Neuronal stem cell (in vitro differentiated cells): Measurements from ENCODE around the gene ROCK2.

ENCODE experiments used
- DNase-seq: peaks from one replicate; pipeline ENCODE4 v3.0.0-alpha.2; 2013; ENCODE audit warnings: low spot score
- H2AFZ ChIP-seq: one replicate; pipeline ENCODE4 v1.6.1; 2013; ENCODE audit warnings: mild to moderate bottlenecking, low read length, inconsistent platforms
- H2AK5ac ChIP-seq: 2 replicates; pipeline ENCODE4 v1.6.1; 2013; ENCODE audit warnings: low read depth, mild to moderate bottlenecking, inconsistent platforms, low read length, moderate library complexity, mixed read lengths
- H2BK120ac ChIP-seq: 2 replicates; pipeline ENCODE4 v1.6.1; 2013; ENCODE audit warnings: low read depth, mild to moderate bottlenecking, inconsistent platforms, low read length, moderate library complexity, mixed read lengths
- H2BK12ac ChIP-seq: one replicate; pipeline ENCODE4 v1.6.1; 2013; ENCODE audit warnings: low read length, inconsistent platforms
- H2BK15ac ChIP-seq: 2 replicates; pipeline ENCODE4 v1.6.1; 2013; ENCODE audit warnings: mild to moderate bottlenecking, low read length, inconsistent platforms, mixed read lengths
- H2BK5ac ChIP-seq: one replicate; pipeline ENCODE4 v1.6.1; 2013; ENCODE audit warnings: inconsistent platforms, mild to moderate bottlenecking, low read length, moderate library complexity
- H3K14ac ChIP-seq: one replicate; pipeline ENCODE4 v1.6.1; 2013; ENCODE audit warnings: low read length, inconsistent platforms
- H3K18ac ChIP-seq: 2 replicates; pipeline ENCODE4 v1.6.1; 2013; ENCODE audit warnings: low read length, inconsistent platforms
- H3K23ac ChIP-seq: 2 replicates; pipeline ENCODE4 v1.6.1; 2013; ENCODE audit warnings: low read depth, mild to moderate bottlenecking, mixed read lengths, low read length, inconsistent platforms; ENCODE audit not compliant: poor library complexity
- H3K27ac ChIP-seq: replicated peaks from 3 replicates; pipeline ENCODE4 v1.5.1; 2013; ENCODE audit warnings: low read length, inconsistent platforms
- H3K27me3 ChIP-seq, 3 experiments: 2 replicates each; pipeline ENCODE4 v1.6.1; 2013; ENCODE audit warnings: low read length in 3 of 3, mild to moderate bottlenecking in 2 of 3, inconsistent platforms in 1 of 3, low read depth in 1 of 3, mixed read lengths in 1 of 3, moderate library complexity in 1 of 3; ENCODE audit not compliant: control insufficient read depth in 3 of 3, insufficient read depth in 3 of 3
- H3K36me3 ChIP-seq, 2 donors: replicated peaks in 1 of 2; 2 replicates each; pipeline ENCODE4 v1.6.1; 2013; ENCODE audit warnings: low read length in 2 of 2; ENCODE audit not compliant: control insufficient read depth in 2 of 2, insufficient read depth in 2 of 2
- H3K4ac ChIP-seq: 2 replicates; pipeline ENCODE4 v1.6.1; 2013; ENCODE audit warnings: inconsistent platforms, mild to moderate bottlenecking, low read length, moderate library complexity
- H3K4me1 ChIP-seq, 2 donors: 1 replicate in 1 of 2; 2 replicates in 1 of 2; pipeline ENCODE4 v1.6.1; 2013; ENCODE audit warnings: low read length in 2 of 2, low read depth in 1 of 2; ENCODE audit not compliant: control insufficient read depth in 2 of 2, insufficient read depth in 1 of 2
- H3K4me2 ChIP-seq: one replicate; pipeline ENCODE4 v1.6.1; 2013; ENCODE audit warnings: mild to moderate bottlenecking, low read length, inconsistent platforms; ENCODE audit not compliant: insufficient read depth, poor library complexity, severe bottlenecking
- H3K4me3 ChIP-seq, 2 donors: 2 replicates each; pipeline ENCODE4 v1.5.1; 2013; ENCODE audit warnings: low read length in 2 of 2, mild to moderate bottlenecking in 2 of 2, inconsistent platforms in 1 of 2, moderate library complexity in 1 of 2
- H3K79me1 ChIP-seq: one replicate; pipeline ENCODE4 v1.6.1; 2013; ENCODE audit warnings: low read depth, mild to moderate bottlenecking, inconsistent platforms, low read length, moderate library complexity
- H3K9ac ChIP-seq: one replicate; pipeline ENCODE4 v1.6.1; 2013; ENCODE audit warnings: mild to moderate bottlenecking, low read depth, low read length, inconsistent platforms; ENCODE audit not compliant: poor library complexity
- H3K9me3 ChIP-seq, 2 donors: replicated peaks in 1 of 2; 2 replicates each; pipeline versions ENCODE3 to v1.6.1; 2013; ENCODE audit warnings: low read length in 2 of 2, mild to moderate bottlenecking in 2 of 2, inconsistent platforms in 1 of 2, low read depth in 1 of 2, mixed read lengths in 1 of 2, moderate library complexity in 1 of 2; ENCODE audit not compliant: control insufficient read depth in 2 of 2, insufficient read depth in 1 of 2
- H4K8ac ChIP-seq: one replicate; pipeline ENCODE4 v1.6.1; 2013; ENCODE audit warnings: low read depth, mild to moderate bottlenecking, inconsistent platforms, low read length, moderate library complexity
- H4K91ac ChIP-seq: one replicate; pipeline ENCODE4 v1.6.1; 2013; ENCODE audit warnings: low read length, low read depth, mild to moderate bottlenecking, inconsistent platforms; ENCODE audit not compliant: poor library complexity
- WGBS, 2 donors: extraction: QIAGEN DNeasy Blood & Tissue Kit; methylation state at CpG; one replicate each; pipeline ENCODE4 v1.1.7; 2013; ENCODE audit warnings: missing lambda C conversion rate in 2 of 2, mixed read lengths in 1 of 2; ENCODE audit not compliant: insufficient read length in 2 of 2, insufficient replicate concordance in 1 of 2; ENCODE audit errors: extremely low coverage in 2 of 2; 5-methylcytosine and 5-hydroxymethylcytosine counted together

ROCK2 gene

DNA sequence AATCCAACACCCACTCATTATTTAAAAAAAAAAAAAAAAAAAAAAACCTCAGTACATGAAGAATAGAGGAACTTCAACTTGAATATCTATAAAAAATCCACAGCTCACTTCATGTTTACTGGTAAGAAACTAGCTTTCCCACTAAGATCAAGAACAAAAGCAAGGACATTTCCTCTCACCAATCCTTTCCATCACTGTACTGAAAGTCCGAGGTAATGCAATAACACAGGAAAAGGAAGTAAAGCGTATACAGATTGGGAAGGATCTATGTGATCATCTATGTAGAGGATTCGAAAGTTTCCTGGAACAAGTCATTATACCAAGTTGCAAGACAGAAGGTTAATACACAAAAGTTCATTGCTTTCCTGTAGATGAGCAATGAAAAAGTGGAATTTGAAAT lies 63.2 kb downstream of the ROCK2 start:
- Histone ChIP-seq H3K9ac (no peak overlapping the region), H3K27ac (no peak overlapping the region), H3K27me3 (no peaks in the 10 kb centered on the region), H2BK12ac (no peak overlapping the region), H3K4me2 (no peak overlapping the region), H3K79me1 (no peaks in the 10 kb centered on the region), H2BK120ac (no peak overlapping the region), H3K4ac (no peak overlapping the region), H3K4me1 (no peaks in the 10 kb centered on the region), H3K36me3 (peaks cover 8 to 94% of the 10 kb centered on the region in 2 donors), H2BK15ac (no peak overlapping the region), H2BK5ac (no peak overlapping the region), H3K18ac (no peak overlapping the region), H3K14ac (no peak overlapping the region), H2AFZ (no peak overlapping the region), H3K9me3 (peaks cover 7 to 46% of the 10 kb centered on the region in 2 donors), H3K23ac (no peak overlapping the region), H2AK5ac (no peak overlapping the region), H3K4me3 (no peak overlapping the region), H4K91ac (no peak overlapping the region), H4K8ac (no peak overlapping the region)
- no CpG with 5 or more reads among the region's 3 CpGs for WGBS, 2 donors
- no peak for DNase-seq

GRCh38 chr2:11280713-11281112 lies 63.7 kb downstream of the ROCK2 start:
- Histone ChIP-seq H4K8ac (no peak overlapping the region), H3K4me1 (no peaks in the 10 kb centered on the region), H3K27ac (no peak overlapping the region), H2BK120ac (no peak overlapping the region), H3K4ac (no peak overlapping the region), H3K9me3 (peaks cover 7 to 42% of the 10 kb centered on the region in 2 donors), H4K91ac (no peak overlapping the region), H3K9ac (no peak overlapping the region), H3K4me2 (no peak overlapping the region), H2BK12ac (no peak overlapping the region), H2AFZ (no peak overlapping the region), H3K27me3 (no peaks in the 10 kb centered on the region), H2AK5ac (no peak overlapping the region), H3K18ac (no peak overlapping the region), H3K79me1 (no peaks in the 10 kb centered on the region), H2BK15ac (no peak overlapping the region), H2BK5ac (no peak overlapping the region), H3K4me3 (no peak overlapping the region), H3K14ac (no peak overlapping the region), H3K36me3 (peaks cover 8 to 94% of the 10 kb centered on the region in 2 donors), H3K23ac (no peak overlapping the region)
- DNase-seq = no peak
- no CpG with 5 or more reads among the region's 3 CpGs for WGBS, 2 donors

DNA sequence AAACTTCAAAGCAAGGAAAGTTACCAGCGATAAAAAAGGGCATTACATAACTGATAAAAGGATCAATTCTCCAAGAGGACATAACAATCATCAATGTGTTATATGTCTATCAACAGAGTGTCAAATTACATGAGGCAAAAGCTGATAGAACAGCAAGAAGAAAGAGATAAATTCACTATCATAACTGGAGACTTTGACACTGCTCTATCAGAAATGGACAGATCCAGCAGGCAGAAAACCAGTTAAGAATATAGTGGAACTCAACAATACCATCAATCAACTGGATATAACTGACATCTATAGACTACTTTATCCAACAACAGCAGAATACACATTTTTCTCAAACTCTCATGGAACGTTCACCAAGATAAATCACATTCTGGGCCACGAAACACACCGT lies 65.0 kb downstream of the ROCK2 start:
- Histone ChIP-seq H2AFZ (no peak overlapping the region), H3K4ac (no peak overlapping the region), H3K4me3 (no peak overlapping the region), H3K14ac (no peak overlapping the region), H3K4me2 (no peak overlapping the region), H2AK5ac (no peak overlapping the region), H2BK12ac (no peak overlapping the region), H3K4me1 (no peaks in the 10 kb centered on the region), H3K36me3 (peaks cover 5 to 92% of the 10 kb centered on the region in 2 donors), H3K79me1 (no peaks in the 10 kb centered on the region), H3K27ac (no peak overlapping the region), H2BK5ac (no peak overlapping the region), H4K8ac (no peak overlapping the region), H2BK120ac (no peak overlapping the region), H3K27me3 (no peaks in the 10 kb centered on the region), H4K91ac (no peak overlapping the region), H3K23ac (no peak overlapping the region), H2BK15ac (no peak overlapping the region), H3K18ac (no peak overlapping the region), H3K9me3 (peaks cover 4 to 32% of the 10 kb centered on the region in 2 donors), H3K9ac (no peak overlapping the region)
- no CpG with 5 or more reads among the region's 4 CpGs for WGBS, 2 donors
- DNase-seq = no peak

DNA sequence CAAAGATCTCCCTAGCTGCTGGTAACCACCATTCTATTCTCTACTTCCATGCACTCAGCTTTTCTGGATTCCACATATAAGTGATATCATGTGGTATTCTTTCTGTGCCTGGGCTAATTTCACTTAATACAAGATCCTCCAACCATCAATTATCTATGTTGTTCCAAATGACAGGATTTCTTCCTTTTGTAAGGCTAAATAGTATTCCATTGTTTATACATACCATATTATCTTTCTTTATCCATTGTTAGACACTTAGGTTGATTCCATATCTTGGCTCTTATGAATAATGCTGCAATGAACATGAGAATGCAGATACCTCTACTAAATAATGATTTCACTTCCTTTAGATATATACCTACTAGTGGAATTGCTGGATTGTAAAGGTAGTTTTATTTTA lies 66.2 kb downstream of the ROCK2 start:
- Histone ChIP-seq H3K4ac (no peak overlapping the region), H3K14ac (no peak overlapping the region), H3K9me3 (peaks cover 0 to 25% of the 10 kb centered on the region in 2 donors)

More for the DNA sequence above, 66.2 kb downstream of the ROCK2 start:
- Histone ChIP-seq H2AFZ (no peak overlapping the region), H2BK15ac (no peak overlapping the region), H3K23ac (no peak overlapping the region), H3K27me3 (no peaks in the 10 kb centered on the region), H3K27ac (no peak overlapping the region), H3K36me3 (peaks cover 2 to 85% of the 10 kb centered on the region in 2 donors), H3K18ac (no peak overlapping the region), H3K79me1 (no peaks in the 10 kb centered on the region), H2BK5ac (no peak overlapping the region), H3K4me3 (no peak overlapping the region), H3K4me1 (no peaks in the 10 kb centered on the region), H3K9ac (no peak overlapping the region), H2BK12ac (no peak overlapping the region), H4K8ac (no peak overlapping the region), H3K4me2 (no peak overlapping the region), H4K91ac (no peak overlapping the region), H2AK5ac (no peak overlapping the region), H2BK120ac (no peak overlapping the region)
- DNase-seq = no peak
